GM10266 (cell line): ENCODE measurements around the gene EIF2AK3.
A peak's percentile ranks its signal among the peaks of the same experiment; 100 is the strongest.

Experiments
- DNase-seq: peaks from one replicate; pipeline ENCODE4 v3.0.0; 2012; ENCODE audit errors: extremely low spot score
- CTCF ChIP-seq: IDR thresholded peaks from 2 replicates; pipeline ENCODE4 v1.5.1; 2012; ENCODE audit warnings: mild to moderate bottlenecking, low read depth; ENCODE audit not compliant: control insufficient read depth, insufficient read depth; ENCODE audit errors: missing control alignments

The EIF2AK3 gene

GRCh38 chr2:88627055-88627855 is at the start of gene EIF2AK3:
TSS of gene EIF2AK3 (minus strand) at chr2:88627464. CDS start at chr2:88627274, 190 bp downstream.
- DNase-seq = peak; percentile 97
- no peak for TF ChIP-seq CTCF

GRCh38 chr2:88673363-88673762 is 46.1 kb upstream of the EIF2AK3 start:
- peak; percentile 1 for TF ChIP-seq CTCF
- no peak for DNase-seq

- peak; percentile 78 for TF ChIP-seq CTCF
- peak; percentile 35 for DNase-seq
These were observed 44.6 kb upstream of the EIF2AK3 start for GRCh38 chr2:88671786-88672427.

GRCh38 chr2:88669482-88670214 is 42.4 kb upstream of the EIF2AK3 start:
- peak; percentile 61 for DNase-seq
- peak; percentile 77 for TF ChIP-seq CTCF

GRCh38 chr2:88668862-88669261 is 41.6 kb upstream of the EIF2AK3 start:
- no peak for TF ChIP-seq CTCF
- DNase-seq = no peak

- no peak for DNase-seq
- no peak for TF ChIP-seq CTCF
These were observed 40.0 kb upstream of the EIF2AK3 start for GRCh38 chr2:88667219-88667618.
